Fibroblast of gingiva (primary cell): ENCODE results near the gene TMCO4.
A peak's percentile ranks its signal among the peaks of the same experiment; 100 is the strongest.
"Not testable (repeated sequence)": the region's sequence is repeated elsewhere in the genome, so short reads cannot be mapped to it uniquely, and the experiment has no call there.

ENCODE experiments used
- DNase-seq: peaks from one replicate; pipeline ENCODE4 v3.0.0-alpha.2; 2011; ENCODE audit warnings: low read depth

TMCO4 gene

GRCh38 chr1:19636065-19636464, 163.7 kb downstream of the TMCO4 start:
- no peak for DNase-seq

GRCh38 chr1:19635646-19636045, 164.1 kb downstream of the TMCO4 start:
- DNase-seq: peak; percentile 80

GRCh38 chr1:19635064-19635463, 164.7 kb downstream of the TMCO4 start:
- DNase-seq: not testable (repeated sequence)

- DNase-seq: no peak
Measured at GRCh38 chr1:19633106-19633505, 166.6 kb downstream of the TMCO4 start.
